Left ventricle myocardium inferior (tissue), 1 donor: Measurements from ENCODE around the gene SYPL2. TPM values are rescaled to one million over a fixed set of nuclear protein-coding genes. Genes with fewer than 3 reads are reported as not detected.

Experiments
- DNase-seq: peaks from one replicate; pipeline ENCODE4 v3.0.0-alpha.2; 2020
- H3K27ac ChIP-seq: fragments of 200-600 bp; replicated peaks from 2 replicates; pipeline ENCODE4 v1.8.0; 2021
- H3K27me3 ChIP-seq: fragments of 200-600 bp; 2 replicates; pipeline ENCODE4 v1.8.0; 2021; ENCODE audit warnings: low read depth
- H3K36me3 ChIP-seq: fragments of 200-600 bp; 2 replicates; pipeline ENCODE4 v1.8.0; 2021
- H3K4me1 ChIP-seq: fragments of 200-600 bp; 2 replicates; pipeline ENCODE4 v1.8.0; 2021
- H3K4me3 ChIP-seq: fragments of 200-600 bp; 2 replicates; pipeline ENCODE4 v1.8.0; 2021; ENCODE audit warnings: mild to moderate bottlenecking, moderate library complexity
- H3K9me3 ChIP-seq: fragments of 200-600 bp; replicated peaks from 2 replicates; pipeline ENCODE4 v1.8.0; 2021
- CTCF ChIP-seq: fragments of 200-600 bp; IDR thresholded peaks from 2 replicates; pipeline ENCODE4 v1.8.0; 2021; ENCODE audit warnings: antibody characterized with exemption, mild to moderate bottlenecking, borderline replicate concordance
- intact Hi-C: fragments of 100-400 bp; cut with micrococcal nuclease; formaldehyde crosslinking; loops from one replicate; pipeline ENCODE4 v1.11.0; 2022
- total RNA-seq: library from RNA; stranded (reverse); fragmentation: NEBNext Ultra II Directional; extraction: Animal tissue kit (Norgen Biotek cat#: 25700); gene quantifications from one replicate; pipeline ENCODE4 v1.2.1, GENCODE V29; 2021
- donor health status: DM: no; HTN: yes; CAD: no; lungs with severe emphysema.

SYPL2 gene
- total RNA-seq, 1 donor from 2014 or later = 25.3 TPM

- H3K4me1 ChIP-seq = peaks cover 44% of the 10 kb centered on the region
- no peaks in the 10 kb centered on the region for H3K9me3 ChIP-seq
- peak; percentile 88 for DNase-seq
- H3K36me3 ChIP-seq = peaks cover 18% of the 10 kb centered on the region
- peak within 1 kb of the TSS; percentile 94 for H3K4me3 ChIP-seq
- H3K27ac ChIP-seq = peak within 1 kb of the TSS; percentile 90
- no peaks in the 10 kb centered on the region for H3K27me3 ChIP-seq
- TF ChIP-seq CTCF = peak; percentile 98
- intact Hi-C loops = loop anchor here (2.0 kb wide), 1 partner anchor 43 kb away; no protein-coding TSS in a partner anchor
Observed at GRCh38 chr1:109493805-109494539, 27.6 kb downstream of the SYPL2 start, which contains the start of gene CYB561D1. Gene CYB561D1 (plus strand): TSS chr1:109494094. CDS start chr1:109494140, 46 bp downstream.

GRCh38 chr1:109495738-109496137, 29.4 kb downstream of the SYPL2 start:
- no peak overlapping the region for H3K4me3 ChIP-seq
- no peaks in the 10 kb centered on the region for H3K9me3 ChIP-seq
- H3K36me3 ChIP-seq = peaks cover 19% of the 10 kb centered on the region
- no peak for DNase-seq
- no peak overlapping the region for H3K27ac ChIP-seq
- intact Hi-C loops = loop anchor here (2.0 kb wide), 1 partner anchor 41 kb away; no protein-coding TSS in a partner anchor
- H3K27me3 ChIP-seq = no peaks in the 10 kb centered on the region
- TF ChIP-seq CTCF = no peak
- peaks cover 38% of the 10 kb centered on the region for H3K4me1 ChIP-seq

- Histone ChIP-seq H3K4me1 (peaks cover 30% of the 10 kb centered on the region), H3K9me3 (no peaks in the 10 kb centered on the region), H3K4me3 (no peak overlapping the region), H3K27me3 (no peaks in the 10 kb centered on the region), H3K36me3 (peaks cover 31% of the 10 kb centered on the region), H3K27ac (no peak overlapping the region)
- no peak for DNase-seq
- intact Hi-C loops = no loop called here
- no peak for TF ChIP-seq CTCF
Observed at GRCh38 chr1:109497449-109498160, 31.3 kb downstream of the SYPL2 start.

GRCh38 chr1:109498161-109498801, 31.9 kb downstream of the SYPL2 start:
- DNase-seq = no peak
- H3K36me3 ChIP-seq = peaks cover 31% of the 10 kb centered on the region
- H3K27ac ChIP-seq = no peak overlapping the region
- H3K4me1 ChIP-seq = peaks cover 25% of the 10 kb centered on the region
- no peak overlapping the region for H3K4me3 ChIP-seq
- intact Hi-C loops = no loop called here
- no peaks in the 10 kb centered on the region for H3K27me3 ChIP-seq
- no peaks in the 10 kb centered on the region for H3K9me3 ChIP-seq
- peak; percentile 63 for TF ChIP-seq CTCF

GRCh38 chr1:109499081-109499480, 32.7 kb downstream of the SYPL2 start:
- DNase-seq = no peak
- no peak overlapping the region for H3K4me3 ChIP-seq
- H3K27me3 ChIP-seq = no peaks in the 10 kb centered on the region
- no peak for TF ChIP-seq CTCF
- peaks cover 31% of the 10 kb centered on the region for H3K36me3 ChIP-seq
- intact Hi-C loops = no loop called here
- no peak overlapping the region for H3K27ac ChIP-seq
- H3K4me1 ChIP-seq = peaks cover 18% of the 10 kb centered on the region
- H3K9me3 ChIP-seq = no peaks in the 10 kb centered on the region
